ENCODE measurements around the gene FER1L5. TPM values are rescaled to one million over a fixed set of nuclear protein-coding genes. Genes with fewer than 3 reads are reported as not detected.

Gene FER1L5
- total RNA-seq, 1 experiment from 2014 or later, result 0.24 TPM

DNA sequence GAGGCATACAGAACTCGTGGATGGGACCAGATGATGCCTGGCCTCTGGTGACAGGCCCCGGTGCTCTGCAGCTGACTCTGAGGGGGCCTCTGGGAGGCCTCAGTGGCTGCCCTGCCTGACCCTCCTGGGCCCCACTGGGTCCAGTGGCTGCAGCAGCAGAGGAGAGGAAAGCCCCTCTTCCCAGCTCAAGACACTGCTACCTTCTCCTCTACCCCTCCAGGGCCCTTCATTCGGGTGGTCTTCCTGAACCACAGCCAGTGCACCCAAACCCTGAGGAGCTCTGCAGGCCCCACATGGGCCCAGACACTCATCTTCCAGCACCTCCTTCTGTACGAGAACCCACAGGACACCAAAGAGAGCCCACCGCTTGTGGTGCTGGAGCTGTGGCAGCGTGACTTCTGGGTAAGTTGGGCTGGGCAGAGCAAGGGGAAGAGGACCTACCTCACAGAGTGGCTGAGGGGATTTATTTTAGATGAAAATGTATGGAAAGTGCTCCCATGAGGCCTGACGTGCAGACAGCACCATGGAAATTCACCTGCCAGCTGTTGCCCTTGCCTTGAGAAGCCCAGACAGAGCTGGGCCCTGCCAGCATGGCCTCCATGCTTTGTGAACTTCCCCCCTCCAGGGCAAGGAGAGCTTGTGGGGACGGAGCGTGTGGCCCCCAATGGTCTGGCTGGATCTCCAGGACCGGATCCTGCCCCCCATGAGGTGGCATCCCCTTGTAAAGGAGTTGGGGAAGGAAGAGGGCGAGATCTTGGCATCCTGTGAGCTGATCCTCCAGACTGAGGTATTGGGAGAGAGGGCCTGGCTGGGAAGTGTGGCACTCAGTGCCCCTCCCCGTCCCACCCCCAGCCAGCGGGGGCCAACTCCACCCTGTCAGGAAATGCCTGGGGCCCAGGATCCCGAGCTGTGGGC is 51.0 kb downstream of the FER1L5 start:
- no peaks in the 10 kb centered on the region for H3K36me3 ChIP-seq (replicated peaks; ENCODE audit: control insufficient read depth, insufficient read depth, low read length)
- DNase-seq, result peak; percentile 48
- no peaks in the 10 kb centered on the region for H3K27me3 ChIP-seq (ENCODE audit: control insufficient read depth, insufficient read depth, low read length)
- no peak overlapping the region for H3K4me3 ChIP-seq (ENCODE audit: insufficient read depth, low read depth, low read length)

- Histone ChIP-seq H3K4me3 (ENCODE audit: insufficient read depth, low read depth, low read length) (no peak overlapping the region), H3K36me3 (replicated peaks; ENCODE audit: control insufficient read depth, insufficient read depth, low read length) (no peaks in the 10 kb centered on the region), H3K27me3 (ENCODE audit: control insufficient read depth, insufficient read depth, low read length) (no peaks in the 10 kb centered on the region)
- DNase-seq, result no peak
Measured at GRCh38 chr2:96694279-96694678, 51.7 kb downstream of the FER1L5 start.

GRCh38 chr2:96694816-96695455 is 52.4 kb downstream of the FER1L5 start:
- Histone ChIP-seq H3K4me3 (ENCODE audit: insufficient read depth, low read depth, low read length) (no peak overlapping the region), H3K36me3 (replicated peaks; ENCODE audit: control insufficient read depth, insufficient read depth, low read length) (no peaks in the 10 kb centered on the region), H3K27me3 (ENCODE audit: control insufficient read depth, insufficient read depth, low read length) (no peaks in the 10 kb centered on the region)
- DNase-seq, result peak; percentile 42

GRCh38 chr2:96695602-96696001 is 53.0 kb downstream of the FER1L5 start:
- DNase-seq, result peak; percentile 63
- H3K36me3 ChIP-seq (replicated peaks; ENCODE audit: control insufficient read depth, insufficient read depth, low read length), result no peaks in the 10 kb centered on the region
- no peak overlapping the region for H3K4me3 ChIP-seq (ENCODE audit: insufficient read depth, low read depth, low read length)
- H3K27me3 ChIP-seq (ENCODE audit: control insufficient read depth, insufficient read depth, low read length), result no peaks in the 10 kb centered on the region

DNA sequence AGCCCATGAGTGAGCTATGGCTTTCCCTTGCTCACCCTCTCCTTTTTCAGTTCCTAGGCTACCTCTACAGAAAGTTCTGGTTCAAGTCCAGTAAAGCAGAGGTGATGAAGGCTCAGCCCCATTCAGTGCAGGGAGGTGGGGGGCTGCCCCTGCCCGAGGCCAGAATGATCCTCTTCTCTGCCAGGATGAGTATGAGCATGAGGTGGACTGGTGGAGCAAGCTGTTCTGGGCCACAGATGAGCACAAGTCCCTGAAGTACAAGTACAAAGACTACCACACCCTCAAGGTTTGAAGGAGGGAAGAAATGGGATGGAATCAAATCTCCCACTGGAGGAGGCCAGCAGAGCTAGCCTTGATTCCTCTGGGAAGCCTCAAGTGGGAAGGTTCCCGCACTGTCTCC is 54.9 kb downstream of the FER1L5 start:
- Histone ChIP-seq H3K27me3 (ENCODE audit: control insufficient read depth, insufficient read depth, low read length) (no peaks in the 10 kb centered on the region), H3K36me3 (replicated peaks; ENCODE audit: control insufficient read depth, insufficient read depth, low read length) (no peaks in the 10 kb centered on the region; the same call in 1 of the 2 replicates), H3K4me3 (ENCODE audit: insufficient read depth, low read depth, low read length) (no peak overlapping the region)
- no peak for DNase-seq

DNA sequence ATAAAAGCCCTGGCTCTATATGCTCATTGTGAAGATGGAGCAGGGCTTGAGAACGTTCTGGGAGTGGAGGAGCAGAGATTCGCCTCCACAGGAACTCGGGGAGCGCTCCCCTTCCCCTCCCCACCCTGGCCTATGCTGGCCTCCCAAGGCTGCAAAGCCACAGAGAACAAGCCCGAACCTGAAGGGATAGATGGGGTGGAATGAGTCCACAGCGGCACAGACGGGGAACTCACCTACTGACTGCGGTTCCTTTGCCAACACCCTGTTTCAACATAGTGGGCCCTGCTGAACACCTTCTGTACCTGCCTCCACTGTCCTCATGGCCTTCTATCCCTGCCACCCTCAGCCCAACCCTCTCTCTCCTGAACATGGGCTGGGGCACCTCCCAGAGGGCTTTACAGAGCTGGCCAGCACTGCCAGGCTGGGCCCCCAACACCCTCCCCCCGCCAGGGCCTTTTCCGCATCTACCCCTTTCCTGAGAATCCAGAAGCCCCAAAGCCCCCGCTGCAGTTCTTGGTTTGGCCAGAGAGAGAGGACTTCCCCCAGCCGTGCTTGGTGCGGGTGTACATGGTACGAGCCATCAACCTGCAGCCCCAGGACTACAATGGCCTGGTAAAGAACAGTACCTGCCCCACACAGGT is 55.8 kb downstream of the FER1L5 start:
- Histone ChIP-seq H3K27me3 (ENCODE audit: control insufficient read depth, insufficient read depth, low read length) (no peaks in the 10 kb centered on the region), H3K36me3 (replicated peaks; ENCODE audit: control insufficient read depth, insufficient read depth, low read length) (no peaks in the 10 kb centered on the region; the same call in none of the 2 replicates), H3K4me3 (ENCODE audit: insufficient read depth, low read depth, low read length) (no peak overlapping the region)
- DNase-seq, result peak; percentile 52

DNA sequence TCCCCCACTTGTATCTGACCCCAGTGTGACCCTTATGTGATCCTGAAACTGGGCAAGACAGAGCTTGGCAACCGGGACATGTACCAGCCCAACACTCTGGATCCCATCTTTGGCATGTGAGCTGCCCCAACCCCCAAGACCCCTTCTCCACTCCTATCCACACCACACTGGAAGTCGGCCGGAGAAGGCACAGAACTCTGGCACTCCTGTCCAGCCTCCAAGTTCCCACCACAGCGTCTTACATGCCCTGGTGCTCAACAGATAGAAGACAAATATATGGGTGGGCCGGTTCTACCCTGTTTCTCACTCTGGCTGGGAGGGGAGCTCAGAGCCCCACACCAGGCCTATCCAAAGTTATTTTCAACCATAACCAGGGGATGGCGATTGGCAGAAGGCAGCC is 56.5 kb downstream of the FER1L5 start:
- no peak for DNase-seq
- no peaks in the 10 kb centered on the region; the same call in none of the 2 replicates for H3K36me3 ChIP-seq (replicated peaks; ENCODE audit: control insufficient read depth, insufficient read depth, low read length)
- no peaks in the 10 kb centered on the region for H3K27me3 ChIP-seq (ENCODE audit: control insufficient read depth, insufficient read depth, low read length)
- H3K4me3 ChIP-seq (ENCODE audit: insufficient read depth, low read depth, low read length), result no peak overlapping the region

- H3K36me3 ChIP-seq (replicated peaks; ENCODE audit: control insufficient read depth, insufficient read depth, low read length), result no peaks in the 10 kb centered on the region; the same call in none of the 2 replicates
- H3K27me3 ChIP-seq (ENCODE audit: control insufficient read depth, insufficient read depth, low read length), result no peaks in the 10 kb centered on the region
- no peak for DNase-seq
- H3K4me3 ChIP-seq (ENCODE audit: insufficient read depth, low read depth, low read length), result no peak overlapping the region
Measured at GRCh38 chr2:96699621-96700020, 57.1 kb downstream of the FER1L5 start.

- Histone ChIP-seq H3K4me3 (ENCODE audit: insufficient read depth, low read depth, low read length) (no peak overlapping the region), H3K27me3 (ENCODE audit: control insufficient read depth, insufficient read depth, low read length) (no peaks in the 10 kb centered on the region), H3K36me3 (replicated peaks; ENCODE audit: control insufficient read depth, insufficient read depth, low read length) (no peaks in the 10 kb centered on the region; the same call in none of the 2 replicates)
- DNase-seq, result no peak
Measured at GRCh38 chr2:96700086-96700485, 57.5 kb downstream of the FER1L5 start.

- no peak for DNase-seq
- Histone ChIP-seq H3K27me3 (ENCODE audit: control insufficient read depth, insufficient read depth, low read length) (no peaks in the 10 kb centered on the region), H3K4me3 (ENCODE audit: insufficient read depth, low read depth, low read length) (no peak overlapping the region), H3K36me3 (replicated peaks; ENCODE audit: control insufficient read depth, insufficient read depth, low read length) (peaks cover 7% of the 10 kb centered on the region)
Measured at GRCh38 chr2:96701636-96702035, 59.1 kb downstream of the FER1L5 start.

DNA sequence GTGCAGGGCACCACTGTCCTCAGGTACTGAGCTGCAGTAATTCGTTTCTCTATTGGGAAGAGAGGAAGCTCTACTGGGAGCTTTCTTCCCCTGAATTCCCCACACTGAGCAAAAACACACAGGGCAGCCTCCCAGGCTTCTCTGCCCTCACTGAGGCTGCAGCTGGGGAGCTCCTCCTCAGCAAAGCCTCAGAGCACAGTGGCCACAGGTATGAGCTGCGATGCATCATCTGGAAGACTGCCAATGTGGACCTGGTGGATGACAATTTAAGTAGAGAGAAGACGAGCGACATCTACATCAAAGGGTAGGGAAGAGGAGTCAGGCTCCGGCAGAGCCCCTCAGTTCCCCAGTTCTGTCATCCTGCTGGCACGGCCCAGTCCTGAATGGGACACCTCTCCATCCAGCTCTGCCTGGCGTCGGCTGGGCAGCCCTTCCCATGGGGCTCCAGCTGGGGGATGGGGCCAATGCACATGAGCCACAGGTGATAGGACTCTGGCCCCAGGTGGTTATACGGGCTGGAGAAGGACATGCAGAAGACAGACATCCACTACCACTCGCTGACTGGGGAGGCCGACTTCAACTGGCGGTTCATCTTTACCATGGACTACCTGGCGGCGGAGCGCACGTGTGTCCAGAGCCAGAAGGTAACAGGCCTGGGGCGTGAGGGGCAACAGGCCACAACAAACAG is 59.7 kb downstream of the FER1L5 start:
- no peaks in the 10 kb centered on the region for H3K27me3 ChIP-seq (ENCODE audit: control insufficient read depth, insufficient read depth, low read length)
- DNase-seq, result no peak
- no peak overlapping the region for H3K4me3 ChIP-seq (ENCODE audit: insufficient read depth, low read depth, low read length)
- H3K36me3 ChIP-seq (replicated peaks; ENCODE audit: control insufficient read depth, insufficient read depth, low read length), result peaks cover 10% of the 10 kb centered on the region

- no peaks in the 10 kb centered on the region for H3K27me3 ChIP-seq (ENCODE audit: control insufficient read depth, insufficient read depth, low read length)
- no peak for DNase-seq
- H3K36me3 ChIP-seq (replicated peaks; ENCODE audit: control insufficient read depth, insufficient read depth, low read length), result peaks cover 10% of the 10 kb centered on the region
- H3K4me3 ChIP-seq (ENCODE audit: insufficient read depth, low read depth, low read length), result no peak overlapping the region
Measured at GRCh38 chr2:96703021-96703751, 60.6 kb downstream of the FER1L5 start.

- no peak for DNase-seq
- Histone ChIP-seq H3K36me3 (replicated peaks; ENCODE audit: control insufficient read depth, insufficient read depth, low read length) (peaks cover 21% of the 10 kb centered on the region), H3K4me3 (ENCODE audit: insufficient read depth, low read depth, low read length) (no peak overlapping the region)
Measured at GRCh38 chr2:96710985-96711384, 68.4 kb downstream of the FER1L5 start.

DNA sequence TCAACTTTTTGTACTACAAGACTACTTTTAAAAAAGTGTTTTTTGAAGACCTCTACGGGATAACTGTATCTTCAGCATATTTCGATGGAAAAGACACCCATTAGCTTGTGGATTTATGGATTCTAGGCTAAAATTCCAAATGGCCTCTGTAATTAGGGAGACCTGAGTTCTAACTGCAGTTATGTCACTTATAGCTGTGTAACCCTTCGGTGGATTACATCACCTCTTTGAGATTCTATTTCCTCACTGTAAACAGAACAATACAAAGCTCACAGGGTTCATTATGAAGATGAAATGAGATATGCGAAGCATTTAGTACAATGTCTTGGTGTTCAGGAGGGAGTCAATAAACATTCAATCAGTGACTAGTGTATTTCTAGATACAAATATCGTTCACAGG is 73.1 kb downstream of the FER1L5 start:
- Histone ChIP-seq H3K4me3 (ENCODE audit: insufficient read depth, low read depth, low read length) (no peak overlapping the region), H3K27me3 (ENCODE audit: control insufficient read depth, insufficient read depth, low read length) (no peaks in the 10 kb centered on the region), H3K36me3 (replicated peaks; ENCODE audit: control insufficient read depth, insufficient read depth, low read length) (peaks cover 10% of the 10 kb centered on the region)
- no peak for DNase-seq

More at GRCh38 chr2:96710985-96711384, 68.4 kb downstream of the FER1L5 start:
- no peaks in the 10 kb centered on the region for H3K27me3 ChIP-seq (ENCODE audit: control insufficient read depth, insufficient read depth, low read length)
